NT2/D1 (cell line): ENCODE data around the gene TMEM121.
"Not testable (repeated sequence)": the region's sequence is repeated elsewhere in the genome, so short reads cannot be mapped to it uniquely, and the experiment has no call there.

Experiments used
- SUZ12 ChIP-seq: IDR thresholded peaks from 2 replicates; pipeline ENCODE4 v1.6.1; 2011; ENCODE audit not compliant: insufficient read length, insufficient read depth; ENCODE audit errors: extremely low read depth
- ZNF274 ChIP-seq: IDR thresholded peaks from 2 replicates; pipeline ENCODE4 v1.6.1; 2011; ENCODE audit warnings: mild to moderate bottlenecking, low read depth, low read length

DNA sequence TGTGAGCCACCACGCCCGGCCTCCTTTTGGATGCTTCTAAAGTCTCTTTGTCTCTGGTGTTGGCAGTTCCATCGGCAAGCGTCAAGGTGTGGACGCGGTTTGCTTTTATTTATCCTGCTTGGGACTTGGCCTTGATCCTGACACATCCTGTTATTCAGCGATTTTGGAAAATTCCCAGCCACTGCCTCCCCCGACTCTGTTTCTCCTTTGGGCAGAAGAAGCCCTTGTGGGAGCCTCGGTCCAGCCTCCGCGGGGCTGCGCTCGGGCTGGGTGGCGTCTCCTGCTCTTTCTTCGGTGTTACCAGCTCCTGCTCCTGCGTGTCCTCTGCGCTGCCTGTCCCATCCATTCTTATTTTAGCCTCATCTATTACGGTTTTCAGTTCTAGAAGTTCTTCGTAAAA, 31.3 kb downstream of the TMEM121 start:
- not testable (repeated sequence) for TF ChIP-seq ZNF274, SUZ12
